Stimulated activated CD8-positive, alpha-beta memory T cell treated with anti-CD3 and anti-CD28 coated beads, Interleukin-15, amount 100 ng/mL, for 1 hour (primary cell): Measurements from ENCODE around the gene KIAA0753.
"Not testable (repeated sequence)": the region's sequence is repeated elsewhere in the genome, so short reads cannot be mapped to it uniquely, and the experiment has no call there.

Experiments used
- DNase-seq: peaks from one replicate; pipeline ENCODE4 v3.0.0-alpha.2; 2020; ENCODE audit warnings: low read depth

KIAA0753 gene

DNA sequence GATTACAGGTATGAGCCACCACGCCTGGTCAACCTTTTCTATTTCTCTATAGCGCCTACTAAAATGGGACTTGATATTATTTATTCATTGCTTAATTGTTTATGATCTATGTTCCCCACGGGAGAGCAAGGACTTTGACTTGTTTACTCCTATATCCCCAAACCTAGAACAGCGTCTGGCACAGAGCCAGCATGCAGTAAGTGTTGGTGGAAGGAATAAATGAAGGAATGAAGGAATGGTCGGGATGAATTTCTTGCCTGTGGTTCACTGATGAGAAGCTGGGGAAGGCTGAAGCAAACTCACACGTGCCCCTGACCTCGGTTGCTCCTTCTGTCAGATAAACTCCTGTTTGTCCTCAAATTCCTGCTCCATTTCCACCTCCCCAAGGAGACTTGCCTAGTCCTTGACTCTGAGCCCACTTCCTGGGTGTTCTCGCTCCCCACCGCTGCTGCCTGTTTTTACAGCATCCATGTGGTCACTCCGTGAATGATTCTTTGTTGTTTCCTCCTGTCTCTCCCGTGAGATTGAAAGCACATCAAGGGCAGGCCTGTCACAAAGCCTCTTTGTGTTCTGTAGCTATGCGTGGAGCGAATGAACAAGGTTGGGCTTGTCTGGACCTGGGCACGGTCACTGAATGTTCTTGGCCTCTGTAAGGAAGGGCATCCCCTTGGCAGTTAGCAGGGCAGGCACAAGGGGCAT is 28.4 kb upstream of the KIAA0753 start:
- no peak for DNase-seq

DNA sequence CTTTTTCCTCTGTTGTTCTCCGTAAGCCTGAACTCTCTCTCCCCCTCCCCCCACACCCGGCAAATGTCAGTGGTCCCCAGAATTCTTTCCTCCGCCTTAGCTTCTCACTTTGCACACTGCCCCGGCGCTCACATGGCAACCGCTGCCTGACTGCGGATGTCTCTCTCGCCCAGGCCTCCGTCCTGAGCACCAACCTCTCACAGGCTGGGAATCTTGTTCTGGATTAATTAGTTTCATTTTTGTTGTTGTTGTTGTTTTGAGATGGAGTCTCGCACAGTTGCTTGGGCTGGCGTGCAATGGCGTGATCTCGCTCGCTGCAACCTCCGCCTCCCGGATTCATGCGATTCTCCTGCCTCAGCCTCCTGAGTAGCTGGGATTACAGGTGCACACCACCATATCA is 27.7 kb upstream of the KIAA0753 start:
- no peak for DNase-seq

GRCh38 chr17:6667516-6667915 is 27.0 kb upstream of the KIAA0753 start:
- DNase-seq: no peak

GRCh38 chr17:6666557-6666956 is 26.0 kb upstream of the KIAA0753 start:
- no peak for DNase-seq

GRCh38 chr17:6666077-6666521 is 25.6 kb upstream of the KIAA0753 start:
- no peak for DNase-seq

DNA sequence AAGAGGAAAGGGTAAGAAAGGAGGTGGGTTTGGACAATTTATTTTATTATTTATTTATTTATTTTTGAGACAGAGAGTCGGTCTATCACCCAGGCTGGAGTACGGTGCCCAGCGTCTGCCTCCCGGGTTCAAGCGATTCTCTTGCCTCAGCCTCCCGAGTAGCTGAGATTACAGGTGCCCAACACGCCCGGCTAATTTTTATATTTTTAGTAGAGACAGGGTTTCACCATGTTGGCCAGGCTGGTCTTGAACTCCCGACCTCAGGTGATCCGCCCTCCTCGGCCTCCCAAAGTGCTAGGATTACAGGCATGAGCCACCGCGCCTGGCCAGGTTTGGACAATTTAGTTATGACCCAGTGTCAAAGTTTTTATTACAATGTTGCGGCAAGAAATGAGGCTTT is 22.7 kb upstream of the KIAA0753 start:
- DNase-seq: not testable (repeated sequence)

- DNase-seq: no peak
These were observed 20.9 kb upstream of the KIAA0753 start for GRCh38 chr17:6661464-6661848.

GRCh38 chr17:6660805-6661463 is 20.4 kb upstream of the KIAA0753 start:
- DNase-seq: no peak

DNA sequence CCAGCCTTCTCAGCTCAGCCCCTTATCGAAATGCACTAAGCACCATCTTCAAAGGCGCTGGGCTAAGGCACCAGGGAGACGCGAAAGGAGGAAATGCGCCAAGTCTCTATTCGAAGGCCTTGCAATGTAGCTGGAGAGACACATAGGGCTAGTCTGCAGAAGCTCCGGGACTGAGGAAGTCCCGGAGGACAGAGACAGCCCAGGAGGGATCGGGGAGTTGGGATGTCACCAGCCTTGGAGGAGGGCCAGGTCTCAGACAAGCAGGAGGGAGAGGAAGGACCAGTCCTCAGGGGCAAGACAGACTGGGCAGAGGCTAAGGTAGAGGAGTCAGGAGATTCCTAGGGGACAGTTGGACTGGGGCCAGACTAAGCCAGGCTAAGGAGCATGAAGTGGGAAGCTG is 19.6 kb upstream of the KIAA0753 start:
- no peak for DNase-seq

- not testable (repeated sequence) for DNase-seq
These were observed 17.9 kb upstream of the KIAA0753 start for GRCh38 chr17:6658411-6658810.

DNA sequence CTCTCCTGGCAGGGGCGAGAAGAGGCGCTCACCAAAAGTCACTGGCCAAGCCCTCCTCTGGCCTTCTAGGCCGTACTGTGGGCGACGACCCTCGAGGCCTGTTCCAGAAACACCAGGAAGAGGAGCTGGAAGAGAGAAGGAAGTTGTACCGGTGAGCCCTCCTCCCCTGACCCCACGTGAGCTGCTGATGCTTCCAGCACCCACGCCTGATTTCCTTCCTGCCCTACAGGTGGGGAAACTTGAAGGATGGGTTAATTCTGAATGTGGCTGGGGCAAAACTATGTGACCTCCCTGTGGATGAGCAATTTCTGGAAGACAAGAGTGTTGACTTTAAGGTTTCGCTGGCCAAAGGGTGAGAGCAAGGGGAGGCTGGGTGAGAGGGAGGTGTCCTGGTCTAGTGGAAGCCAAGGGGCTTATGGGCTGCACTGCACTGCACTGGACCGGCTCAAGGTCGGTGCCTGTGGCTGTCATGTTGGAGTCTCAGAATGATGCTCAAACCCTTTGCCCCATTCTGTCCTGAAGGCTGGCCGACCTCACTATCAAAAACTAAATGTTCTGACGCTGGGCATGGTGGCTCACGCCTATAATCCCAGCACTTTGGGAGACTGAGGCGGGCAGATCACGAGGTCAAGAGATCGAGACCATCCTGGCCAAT is 17.2 kb upstream of the KIAA0753 start:
- DNase-seq: no peak

- DNase-seq: not testable (repeated sequence)
These were observed 16.5 kb upstream of the KIAA0753 start for GRCh38 chr17:6656797-6657632.

GRCh38 chr17:6655732-6656361 is 15.3 kb upstream of the KIAA0753 start:
- not testable (repeated sequence) for DNase-seq

- DNase-seq: no peak
These were observed 14.6 kb upstream of the KIAA0753 start for GRCh38 chr17:6654841-6655731.

DNA sequence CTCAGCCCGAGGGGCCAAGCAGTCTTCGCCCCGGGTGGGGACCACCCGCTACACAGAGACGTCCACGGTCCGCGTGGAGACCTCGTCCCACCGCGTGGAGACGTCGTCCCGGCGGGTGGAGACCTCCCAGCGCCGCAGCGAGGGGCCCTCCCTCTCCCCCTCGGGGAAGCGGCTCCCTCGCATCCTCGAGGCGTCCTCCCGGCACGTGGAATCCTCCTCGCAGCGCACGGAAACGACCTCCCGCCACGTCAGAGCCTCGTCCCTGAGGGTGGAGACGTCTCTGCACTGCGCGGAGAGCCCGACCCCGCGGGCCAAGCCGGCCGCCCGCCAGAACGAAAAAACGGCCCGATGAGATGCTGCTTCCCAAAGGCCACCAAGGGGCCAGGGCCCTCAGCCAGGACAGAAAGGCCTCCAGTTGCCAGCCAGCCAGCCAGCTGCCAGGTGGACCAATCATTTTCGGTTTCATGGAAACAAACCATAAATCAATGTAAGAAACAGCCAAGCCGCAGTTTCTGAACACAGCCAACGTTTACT is 11.5 kb upstream of the KIAA0753 start:
- no peak for DNase-seq

DNA sequence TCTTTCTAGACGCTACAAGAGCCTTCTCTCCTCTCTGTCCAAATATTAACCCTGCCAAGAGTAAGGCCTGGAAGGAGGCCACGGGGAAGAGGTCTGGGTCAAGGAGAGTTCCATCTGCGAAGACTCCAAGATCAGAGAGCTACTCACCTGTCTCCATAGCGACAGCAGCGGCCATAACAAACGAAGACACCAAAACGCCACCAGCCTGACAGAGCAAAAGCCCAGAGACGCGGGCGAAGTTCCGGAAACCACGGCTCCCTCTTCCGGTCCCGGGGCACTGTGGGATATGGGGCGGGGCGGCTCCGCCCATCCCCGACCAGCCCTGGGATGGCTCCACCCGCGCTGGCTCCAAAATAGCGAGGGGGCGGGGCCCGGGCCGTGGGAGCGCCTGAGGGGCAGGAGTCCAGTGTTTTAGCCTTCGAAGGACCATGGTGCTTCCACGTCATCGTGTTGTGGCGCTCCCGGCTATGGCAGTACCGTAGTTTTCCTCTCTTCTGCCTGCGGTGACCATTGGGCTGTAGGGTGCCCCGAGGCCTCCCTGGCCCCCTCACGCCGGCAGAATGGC is 10.9 kb upstream of the KIAA0753 start, which contains the start of the genes C17orf100 and MED31:
Gene C17orf100, plus strand, starts transcription at position 409 of the 565 bp plus-strand sequence. Its CDS starts 152 bp downstream, at position 561.
Gene MED31, minus strand, starts transcription at position 252 of the 565 bp plus-strand sequence. Its CDS starts 77 bp downstream, at position 175.
- DNase-seq: peak; percentile 89

DNA sequence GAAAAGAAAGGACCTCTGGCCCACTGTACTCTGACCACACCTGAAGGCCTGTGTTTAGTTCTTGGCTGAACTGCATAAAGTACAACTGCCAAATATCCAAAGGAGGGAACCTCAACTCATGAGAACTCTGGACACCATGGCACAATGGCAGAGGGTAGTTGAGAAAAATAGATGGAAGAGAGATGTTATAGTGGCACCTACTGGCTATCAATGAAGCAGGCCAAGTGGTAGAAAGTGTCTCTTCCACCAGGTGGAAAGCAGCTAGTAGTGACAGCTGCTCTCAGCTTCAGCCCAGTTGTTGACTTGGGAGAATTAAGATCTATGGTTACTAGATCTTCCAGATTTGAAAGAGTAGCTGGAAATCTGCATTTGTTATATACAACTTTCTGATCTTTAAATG is 7.7 kb upstream of the KIAA0753 start:
- DNase-seq: no peak

DNA sequence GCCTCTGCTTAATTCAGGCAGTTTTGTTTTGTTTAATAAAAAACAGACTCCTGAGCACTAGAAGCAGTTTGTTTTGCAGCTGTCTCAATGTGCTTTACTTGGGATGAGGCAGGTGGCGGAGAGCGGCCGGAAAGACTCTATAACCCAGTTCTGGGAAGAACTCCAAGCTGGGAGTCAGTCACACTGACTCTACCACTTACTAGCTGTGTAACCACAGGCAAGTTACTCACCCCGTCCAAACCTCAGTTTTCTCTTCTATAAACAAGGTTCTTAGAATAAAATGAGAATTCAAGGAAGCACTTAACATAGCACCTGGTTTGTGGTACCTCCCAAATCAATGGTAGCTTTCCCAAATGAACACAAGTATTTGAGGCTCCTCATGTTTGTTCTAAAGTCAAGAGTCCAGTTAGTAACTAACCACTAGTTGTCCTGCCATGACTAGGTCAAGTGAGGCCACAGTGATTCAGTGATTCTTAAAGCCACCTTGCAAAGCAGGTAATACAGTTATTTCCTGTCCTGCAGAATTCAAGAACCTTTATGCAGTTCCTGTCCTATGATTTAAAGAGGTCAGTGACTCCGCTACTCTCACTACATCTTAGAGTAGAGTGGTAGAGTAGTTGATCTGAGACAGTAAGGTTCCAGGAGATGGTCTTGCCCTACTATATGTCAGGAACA is 3.1 kb upstream of the KIAA0753 start:
- DNase-seq: no peak

DNA sequence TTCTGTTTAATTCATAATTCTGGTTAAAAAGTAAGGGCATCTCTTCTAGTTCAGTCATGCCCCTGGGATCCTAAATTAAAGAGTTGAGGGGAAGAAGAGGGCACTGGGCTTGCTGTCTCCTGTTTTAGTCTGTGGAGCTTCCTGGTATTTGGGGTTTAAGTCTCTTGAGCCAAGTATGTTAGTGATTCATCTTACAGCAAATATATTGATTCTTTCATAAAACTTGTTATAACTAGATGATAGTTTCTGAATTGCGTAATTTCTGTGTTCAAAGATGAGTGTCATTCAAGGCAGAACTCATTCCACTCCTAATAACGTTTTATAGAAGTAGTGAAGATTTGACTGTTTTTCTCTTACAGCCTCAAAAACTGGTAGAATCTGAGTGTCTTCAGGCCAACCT is 2.1 kb upstream of the KIAA0753 start:
- DNase-seq: no peak
